VCaP (cell line): ENCODE results near the gene TST.

ENCODE experiments used
- H3K27ac ChIP-seq: fragments of 450-650 bp; 2 replicates; pipeline ENCODE4 v1.5.1; 2017
- CTCF ChIP-seq: fragments of 450-650 bp; conservative IDR thresholded peaks from 2 replicates; pipeline ENCODE4 v1.5.1; 2017; ENCODE audit warnings: mild to moderate bottlenecking, moderate library complexity

TST gene

GRCh38 chr22:37039466-37039865 lies 20.2 kb upstream of the TST start:
- H3K27ac ChIP-seq, result no peak overlapping the region
- no peak for TF ChIP-seq CTCF

GRCh38 chr22:37037669-37038068 lies 18.4 kb upstream of the TST start:
- no peak overlapping the region for H3K27ac ChIP-seq
- no peak for TF ChIP-seq CTCF

GRCh38 chr22:37036655-37037377 lies 17.6 kb upstream of the TST start:
- no peak for TF ChIP-seq CTCF
- H3K27ac ChIP-seq, result no peak overlapping the region

DNA sequence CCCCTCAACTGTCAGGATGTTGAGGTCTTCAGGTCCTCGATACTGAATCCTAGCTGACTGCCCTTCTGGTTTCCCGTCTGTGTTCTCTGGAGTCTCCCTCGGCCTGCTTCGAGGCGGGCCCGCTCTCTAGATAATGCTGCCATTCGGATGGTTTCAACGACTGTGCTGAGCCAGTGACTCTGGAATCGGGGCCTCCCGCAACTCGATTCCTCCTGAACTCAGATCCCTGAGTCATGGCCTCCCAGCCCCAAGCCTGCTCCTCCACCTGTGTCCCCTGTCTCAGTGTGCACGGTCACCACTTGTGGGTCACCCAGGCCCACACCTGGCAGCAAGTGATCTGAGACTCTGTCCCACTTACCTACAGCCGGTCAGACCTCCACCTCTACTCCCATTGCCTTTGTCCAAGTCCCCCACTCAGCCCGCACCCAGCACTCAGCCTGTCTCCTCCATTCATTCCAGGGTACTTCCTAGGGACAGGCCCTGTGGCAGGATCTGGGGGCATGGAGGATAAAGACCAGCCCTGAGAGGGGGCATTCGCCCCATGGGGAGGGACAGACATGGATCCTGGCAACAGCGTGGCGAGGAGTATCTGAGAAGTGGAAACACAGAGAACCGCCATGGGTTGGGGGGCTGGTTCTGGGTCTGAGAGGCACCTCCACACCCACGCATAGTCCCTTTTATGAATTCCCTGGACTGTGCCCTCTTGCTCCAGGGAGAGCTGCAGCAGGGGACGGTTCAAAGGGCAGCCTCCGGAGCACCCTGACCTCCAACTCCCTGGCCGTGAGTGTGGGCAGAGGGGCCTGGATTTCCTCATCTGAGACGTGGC lies 14.6 kb upstream of the TST start:
- no peak overlapping the region for H3K27ac ChIP-seq
- TF ChIP-seq CTCF, result no peak

DNA sequence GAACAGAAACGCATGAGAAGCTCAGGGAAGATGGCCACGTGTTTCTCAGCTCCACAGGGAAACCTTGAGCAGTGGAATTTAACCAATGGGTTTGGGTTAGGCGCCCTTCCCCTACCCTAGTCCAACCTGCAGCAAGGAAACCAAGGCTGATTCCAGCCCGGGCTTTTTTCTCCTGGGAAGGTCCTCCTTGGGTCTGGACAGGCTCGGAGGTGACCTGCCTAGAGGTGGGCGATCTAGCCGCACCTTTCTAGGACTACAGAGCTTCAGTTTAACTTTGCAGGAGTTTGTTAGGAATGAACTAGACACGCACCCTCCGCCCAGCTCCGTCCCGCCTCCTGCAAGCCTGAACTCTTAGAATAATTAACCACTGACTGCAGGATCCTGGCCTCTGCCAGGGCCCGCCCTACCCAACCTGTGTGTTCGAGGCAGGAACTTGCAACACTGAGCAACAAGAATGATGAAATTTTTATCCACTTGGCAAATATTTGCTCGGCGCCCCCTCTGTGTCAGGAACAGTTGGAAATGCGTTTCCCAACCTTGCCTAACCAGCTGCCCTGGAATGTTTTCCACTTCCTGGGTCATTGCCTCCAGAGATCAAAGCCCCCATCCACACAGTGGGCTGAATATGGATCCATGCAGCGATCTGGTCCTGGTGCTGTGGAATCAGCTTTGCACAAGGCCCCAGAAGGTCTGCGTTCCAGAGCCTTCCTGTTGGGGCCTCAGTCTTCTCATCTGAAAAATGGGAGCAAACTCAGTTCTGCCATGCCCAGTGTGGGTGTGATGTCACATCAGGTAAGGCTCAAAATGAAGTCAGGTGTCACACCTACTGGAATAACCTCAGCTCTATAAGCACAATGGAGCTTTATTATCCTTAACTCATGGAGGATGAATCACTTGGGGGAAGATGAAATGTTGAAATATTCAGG lies 13.6 kb upstream of the TST start:
- no peak overlapping the region for H3K27ac ChIP-seq
- TF ChIP-seq CTCF, result no peak

GRCh38 chr22:37032134-37032534 lies 12.9 kb upstream of the TST start:
- no peak for TF ChIP-seq CTCF
- no peak overlapping the region for H3K27ac ChIP-seq
